ENCODE measurements around the gene ETS1.

- TF ChIP-seq CTCF (IDR thresholded peaks at IDR 0.05; ENCODE audit: low read depth, low read length) (no peak), POLR2A (IDR thresholded peaks at IDR 0.05; ENCODE audit: extremely low read depth, insufficient read length) (no peak)
These were observed 3.2 kb upstream of the ETS1 start for GRCh38 chr11:128590587-128590986.
